Measurements from ENCODE around the gene AFM. TPM values are rescaled to one million over a fixed set of nuclear protein-coding genes. Genes with fewer than 3 reads are reported as not detected.

AFM gene
- polyA plus RNA-seq, 2 of the 4 experiments (the other 2 are of a cell fraction), result not detected

GRCh38 chr4:73485596-73485995 is 4.1 kb downstream of the AFM start:
- H3K4me1 ChIP-seq, result no peaks in the 10 kb centered on the region
- no peak overlapping the region for H3K4me2 ChIP-seq
- H3K9me3 ChIP-seq, result no peaks in the 10 kb centered on the region
- no peak overlapping the region for H3K4me3 ChIP-seq
- no peak for DNase-seq (ENCODE audit: low read depth in 1 of 2, low spot score in 1 of 2)
- no peak overlapping the region for H3K27ac ChIP-seq
- no peak for TF ChIP-seq FOXS1 (CRISPR knock-in tag; IDR thresholded peaks at IDR 0.05)
- TF ChIP-seq SMC3 (IDR thresholded peaks at IDR 0.05), result no peak
- no peak for TF ChIP-seq CBX2 (IDR thresholded peaks at IDR 0.05; ENCODE audit: borderline replicate concordance, low read depth)
- TF ChIP-seq EHMT2 (IDR thresholded peaks at IDR 0.05; ENCODE audit: low read depth), result no peak
- no peak for TF ChIP-seq TP53 (CRISPR knock-in tag; IDR thresholded peaks at IDR 0.05)
- TF ChIP-seq BHLHE40 (IDR thresholded peaks at IDR 0.05; ENCODE audit: low read depth, low read length), result no peak
- no peak for TF ChIP-seq CTCF (IDR thresholded peaks at IDR 0.05)
- TF ChIP-seq TFCP2L1 (CRISPR knock-in tag; IDR thresholded peaks at IDR 0.05), result no peak
- TF ChIP-seq SREBF2 (IDR thresholded peaks at IDR 0.05), result no peak
- TF ChIP-seq FOSL2 (IDR thresholded peaks at IDR 0.05), result no peak
- no peak for TF ChIP-seq FOSL2 (CRISPR knock-in tag; IDR thresholded peaks at IDR 0.05)
- TF ChIP-seq ZC3H11A (IDR thresholded peaks at IDR 0.05), result no peak
- FAIRE-seq, result no peak
- POLR2A ChIA-PET, result no interaction called here
- no peak for ATAC-seq
- CTCF ChIA-PET, result no interaction called here

GRCh38 chr4:73486497-73486896 is 5.0 kb downstream of the AFM start:
- ChIA-PET POLR2A (no interaction called here), CTCF (no interaction called here)

More at GRCh38 chr4:73486497-73486896, 5.0 kb downstream of the AFM start:
- WGBS (ENCODE audit: missing lambda C conversion rate), result 100% methylated on average over 1 of the region's 1 CpG
- Histone ChIP-seq H3K4me1 (no peaks in the 10 kb centered on the region), H3K9me3 (no peaks in the 10 kb centered on the region), H3K4me3 (no peak overlapping the region), H3K4me2 (no peak overlapping the region), H3K27ac (no peak overlapping the region)
- no peak for FAIRE-seq
- no peak for ATAC-seq
- no peak for DNase-seq (ENCODE audit: low read depth in 1 of 2, low spot score in 1 of 2)
- TF ChIP-seq CHD2 (IDR thresholded peaks at IDR 0.05; ENCODE audit: low read length, partially characterized antibody) (no peak), TFCP2L1 (CRISPR knock-in tag; IDR thresholded peaks at IDR 0.05) (no peak), FOXS1 (CRISPR knock-in tag; IDR thresholded peaks at IDR 0.05) (no peak), PBX3 (IDR thresholded peaks at IDR 0.05) (no peak), HMGXB4 (CRISPR knock-in tag; IDR thresholded peaks at IDR 0.05; ENCODE audit: borderline replicate concordance) (no peak), CHD4 (IDR thresholded peaks at IDR 0.05; ENCODE audit: borderline replicate concordance) (no peak), ESRRA (IDR thresholded peaks at IDR 0.05; ENCODE audit: borderline replicate concordance, low read length) (no peak), CTCF (IDR thresholded peaks at IDR 0.05) (no peak), POLR2A (IDR thresholded peaks at IDR 0.05; ENCODE audit: low read length) (no peak), KDM5A (IDR thresholded peaks at IDR 0.05) (no peak)

Measured in A549 (cell line).